ENCODE measurements around the gene GPR4. TPM values are rescaled to one million over a fixed set of nuclear protein-coding genes. Genes with fewer than 3 reads are reported as not detected.

The GPR4 gene
- total RNA-seq, 4 donors from 2014 or later = 2.0 to 10.4 (median 5.9) TPM

GRCh38 chr19:45556835-45557234 lies 45.2 kb downstream of the GPR4 start:
- no peak for TF ChIP-seq CTCF (IDR thresholded peaks at IDR 0.05; ENCODE audit: low read depth)

- no peak for TF ChIP-seq CTCF (IDR thresholded peaks at IDR 0.05; ENCODE audit: low read depth)
Measured at GRCh38 chr19:45554481-45554880, 47.5 kb downstream of the GPR4 start.

- no peak for TF ChIP-seq CTCF (IDR thresholded peaks at IDR 0.05; ENCODE audit: low read depth)
Measured at GRCh38 chr19:45553464-45553863, 48.5 kb downstream of the GPR4 start.

GRCh38 chr19:45547965-45548609 lies 53.9 kb downstream of the GPR4 start:
- TF ChIP-seq CTCF (IDR thresholded peaks at IDR 0.05; ENCODE audit: low read depth) = no peak

- TF ChIP-seq CTCF (IDR thresholded peaks at IDR 0.05; ENCODE audit: low read depth) = no peak
Measured at GRCh38 chr19:45547211-45547770, 54.7 kb downstream of the GPR4 start.

- TF ChIP-seq CTCF (IDR thresholded peaks at IDR 0.05; ENCODE audit: low read depth) = no peak
Measured at GRCh38 chr19:45542234-45542668, 59.8 kb downstream of the GPR4 start.

Small RNA genes within 50 kb of the gene (small RNA-seq; reads per million reads assigned to genes)
- not detected for gene RN7SL836P

Other genes with a start within 250 kb of the GPR4 start
- 10 to 100 TPM in 1 of 4 donors, 1 to 10 TPM in 3; 3.3 to 18.1 (median 8.0) TPM for gene ERCC2, start 231.6 kb downstream of the GPR4 start, total RNA-seq
- gene PPP1R13L, start 197.1 kb downstream of the GPR4 start, total RNA-seq = 10 to 100 TPM in 1 of 4 donors, 1 to 10 TPM in 3; 4.0 to 10.7 (median 4.2) TPM
- gene POLR1G, start 195.6 kb downstream of the GPR4 start, total RNA-seq = 1 to 10 TPM; 1.1 to 2.9 (median 1.6) TPM
- gene ERCC1, start 178.3 kb downstream of the GPR4 start, total RNA-seq = 10 to 100 TPM; 57.5 to 85.2 (median 64.7) TPM
- 10 to 100 TPM in 1 of 4 donors, 1 to 10 TPM in 3; 1.8 to 14.5 (median 2.4) TPM for gene FOSB, start 134.2 kb downstream of the GPR4 start, total RNA-seq
- 10 to 100 TPM in 2 of 4 donors, 1 to 10 TPM in 2; 5.3 to 11.5 (median 9.9) TPM for gene RTN2, start 105.2 kb downstream of the GPR4 start, total RNA-seq
- gene PPM1N, start 103.8 kb downstream of the GPR4 start, total RNA-seq = 1 to 10 TPM in 3 of 4 donors, not detected in 1; 1.3 to 2.0 (median 2.0) TPM
- gene VASP, start 94.7 kb downstream of the GPR4 start, total RNA-seq = 10 to 100 TPM; 24.9 to 44.5 (median 40.5) TPM
- gene OPA3, start 17.4 kb downstream of the GPR4 start, total RNA-seq = 10 to 100 TPM in 1 of 4 donors, 1 to 10 TPM in 3; 2.7 to 11.6 (median 6.4) TPM
- gene EML2, start 37.2 kb upstream of the GPR4 start, total RNA-seq = 10 to 100 TPM in 3 of 4 donors, 1 to 10 TPM in 1; 5.4 to 32.6 (median 20.7) TPM
- gene GIPR, start 66.0 kb upstream of the GPR4 start, total RNA-seq = 10 to 100 TPM in 1 of 4 donors, 1 to 10 TPM in 2, under 1 TPM in 1; 0.34 to 20.0 (median 1.4) TPM
- gene SNRPD2, start 89.7 kb upstream of the GPR4 start, total RNA-seq = 100 to 1,000 TPM; 117 to 159 (median 152) TPM
- gene QPCTL, start 90.5 kb upstream of the GPR4 start, total RNA-seq = 1 to 10 TPM; 1.3 to 8.5 (median 3.3) TPM
- gene FBXO46, start 128.7 kb upstream of the GPR4 start, total RNA-seq = 10 to 100 TPM in 1 of 4 donors, 1 to 10 TPM in 3; 5.1 to 12.1 (median 6.0) TPM
- not detected for gene MEIOSIN, start 131.2 kb upstream of the GPR4 start, total RNA-seq
- 10 to 100 TPM in 1 of 4 donors, 1 to 10 TPM in 3; 4.2 to 20.3 (median 6.9) TPM for gene SIX5, start 167.0 kb upstream of the GPR4 start, total RNA-seq
- gene DMPK, start 180.3 kb upstream of the GPR4 start, total RNA-seq = 10 to 100 TPM in 3 of 4 donors, 1 to 10 TPM in 1; 7.0 to 39.2 (median 18.6) TPM
- gene DMWD, start 190.6 kb upstream of the GPR4 start, total RNA-seq = 10 to 100 TPM in 3 of 4 donors, 1 to 10 TPM in 1; 8.3 to 58.4 (median 16.6) TPM
- gene RSPH6A, start 213.1 kb upstream of the GPR4 start, total RNA-seq = not detected